B cell (primary cell): ENCODE results near the gene FALEC. TPM values are rescaled to one million over a fixed set of nuclear protein-coding genes. Genes with fewer than 3 reads are reported as not detected.

ENCODE experiments used
- ATAC-seq: fragments of 200-7000 bp; cut with Tn5 transposase; one replicate; pipeline ENCODE4 v1.10.0; 2021; ENCODE audit warnings: low read depth, mild to moderate bottlenecking, moderate number of reproducible peaks, moderate library complexity
- CTCF ChIA-PET: fragments of 350-600 bp; sonication (Branson Sonifier 250); formaldehyde crosslinking; loops from one replicate; lab custom pipeline; 2021; ENCODE audit warnings: antibody characterized with exemption, inconsistent platforms; lab: Charles Lee
- POLR2A ChIA-PET: fragments of 350-600 bp; sonication (Branson Sonifier 250); formaldehyde crosslinking; loops from one replicate; lab custom pipeline; 2021; ENCODE audit warnings: antibody characterized with exemption; lab: Charles Lee
- DNase-seq: peaks from one replicate; pipeline ENCODE4 v3.0.0; 2013
- H2AFZ ChIP-seq: 2 replicates; pipeline ENCODE4 v1.6.1; 2012; ENCODE audit warnings: mild to moderate bottlenecking, low read depth, low read length; ENCODE audit not compliant: insufficient read depth, poor library complexity, severe bottlenecking
- H3K27ac ChIP-seq, 2 donors: 1 replicate in 1 of 2; 2 replicates in 1 of 2; pipeline ENCODE4 v1.5.1; 2012 to 2013; ENCODE audit warnings: low read length in 2 of 2, mild to moderate bottlenecking in 2 of 2, moderate library complexity in 1 of 2
- H3K27me3 ChIP-seq, 4 experiments: fragments of 200-600 bp in 1 of 4; sonication (generic) in 1 of 4; replicated peaks in 1 of 4; 1 replicate in 2 of 4; 2 replicates in 2 of 4; pipeline versions ENCODE4 v1.6.1 to v1.7.0; 2013 to 2016; ENCODE audit warnings: low read length in 3 of 4, mild to moderate bottlenecking in 2 of 4, mixed read lengths in 1 of 4, moderate library complexity in 1 of 4; ENCODE audit not compliant: insufficient read depth in 4 of 4, control insufficient read depth in 3 of 4; ENCODE audit errors: control extremely low read depth in 1 of 4
- H3K36me3 ChIP-seq, 2 experiments: replicated peaks in 1 of 2; 1 replicate in 1 of 2; 2 replicates in 1 of 2; pipeline versions ENCODE4 v1.6.1 to v1.7.1; 2013; ENCODE audit warnings: low read length in 1 of 2; ENCODE audit not compliant: insufficient read depth in 2 of 2, control insufficient read depth in 1 of 2; ENCODE audit errors: control extremely low read depth in 1 of 2, extremely low read depth in 1 of 2
- H3K4me1 ChIP-seq, 2 donors: fragments of 200-600 bp in 1 of 2; sonication (generic) in 1 of 2; 1 replicate in 1 of 2; 2 replicates in 1 of 2; pipeline versions ENCODE4 v1.5.1 to v1.6.1; 2013 to 2017; ENCODE audit warnings: low read length in 2 of 2; ENCODE audit not compliant: control insufficient read depth in 2 of 2, insufficient read depth in 2 of 2
- H3K4me2 ChIP-seq: replicated peaks from 2 replicates; pipeline ENCODE3; 2012; ENCODE audit warnings: mild to moderate bottlenecking, low read depth, low read length; ENCODE audit not compliant: poor library complexity, severe bottlenecking
- H3K4me3 ChIP-seq, 5 experiments: fragments of 200-600 bp in 1 of 5; sonication (generic) in 1 of 5; 1 replicate in 3 of 5; 2 replicates in 2 of 5; pipeline versions ENCODE4 v1.5.1 to v1.7.0; 2011 to 2016; ENCODE audit warnings: low read length in 4 of 5, mild to moderate bottlenecking in 4 of 5, low read depth in 2 of 5, control low read depth in 1 of 5, moderate library complexity in 1 of 5; ENCODE audit not compliant: insufficient read depth in 1 of 5; ENCODE audit errors: control extremely low read depth in 1 of 5, extremely low read depth in 1 of 5
- H3K79me2 ChIP-seq: fragments of 200-600 bp; sonication (generic); one replicate; pipeline ENCODE4 v1.6.0; 2016; ENCODE audit warnings: low read length; ENCODE audit not compliant: control insufficient read depth, insufficient read depth
- H3K9ac ChIP-seq: fragments of 200-600 bp; sonication (generic); 2 replicates; pipeline ENCODE4 v1.6.1; 2017; ENCODE audit warnings: mild to moderate bottlenecking, low read length, moderate library complexity
- H3K9me3 ChIP-seq, 3 donors: one replicate each; pipeline versions ENCODE4 v1.6.1 to v1.7.1; 2013; ENCODE audit warnings: low read length in 2 of 3; ENCODE audit not compliant: control insufficient read depth in 2 of 3, insufficient read depth in 1 of 3; ENCODE audit errors: control extremely low read depth in 1 of 3
- H4K20me1 ChIP-seq: 2 replicates; pipeline ENCODE4 v1.6.0; 2012; ENCODE audit warnings: mild to moderate bottlenecking, low read length; ENCODE audit not compliant: insufficient read depth, control insufficient read depth, poor library complexity, severe bottlenecking
- H3K27ac Mint-ChIP-seq: one replicate; pipeline ENCODE4 v1.8.0; 2021; ENCODE audit warnings: mixed read lengths
- H3K27me3 Mint-ChIP-seq: one replicate; pipeline ENCODE4 v1.8.0; 2021; ENCODE audit warnings: mixed read lengths
- H3K4me1 Mint-ChIP-seq: one replicate; pipeline ENCODE4 v1.8.0; 2021; ENCODE audit warnings: mixed read lengths
- H3K4me3 Mint-ChIP-seq: one replicate; pipeline ENCODE4 v1.8.0; 2021; ENCODE audit warnings: mixed read lengths
- H3K9me3 Mint-ChIP-seq: one replicate; pipeline ENCODE4 v1.8.0; 2022; ENCODE audit warnings: mixed read lengths; ENCODE audit not compliant: insufficient read depth
- EZH2 ChIP-seq: IDR thresholded peaks from 2 replicates; pipeline ENCODE4 v1.6.1; 2012; ENCODE audit warnings: borderline replicate concordance, low read depth, mild to moderate bottlenecking, moderate library complexity, low read length; ENCODE audit not compliant: insufficient read depth, poor library complexity, severe bottlenecking
- WGBS: methylation state at CpG from one replicate; pipeline ENCODE4 v1.1.5; 2013; ENCODE audit warnings: missing lambda C conversion rate; ENCODE audit not compliant: insufficient coverage; 5-methylcytosine and 5-hydroxymethylcytosine counted together
- intact Hi-C: fragments of 100-400 bp; cut with micrococcal nuclease; formaldehyde crosslinking; loops from one replicate; pipeline ENCODE4 v1.10.0; 2022
- polyA plus RNA-seq: library from polyadenylated mRNA; depleted of rRNA; stranded (reverse); fragments of >200 nt; gene quantifications from 2 replicates; pipeline ENCODE4 v1.2.3, GENCODE V29; 2012
- total RNA-seq, 2 donors: library from RNA; stranded (reverse); fragments of 120-200 nt in 1 of 2; gene quantifications; 1 replicate in 1 of 2; 2 replicates in 1 of 2; pipeline versions ENCODE4 v1.2.3 to v1.2.4, GENCODE V29; 2013 to 2022
- TF ChIP-seq, protein P1 (sequence below): fragments of 200-600 bp; IDR thresholded peaks from one replicate; pipeline ENCODE4 v1.8.0; 2022; ENCODE audit warnings: antibody characterized with exemption, mild to moderate bottlenecking

Gene FALEC
- total and polyA plus RNA-seq, 2 donors (not counting 1 experiment from before 2014, with no cell fraction given) = 1.1 to 2.6 TPM

- ChIA-PET POLR2A (no interaction called here), CTCF (no interaction called here)
- Histone ChIP-seq H3K4me3 (no peak overlapping the region), H3K79me2 (no peaks in the 10 kb centered on the region), H3K27me3 (no peaks in the 10 kb centered on the region), H3K36me3 (no peaks in the 10 kb centered on the region), H2AFZ (no peak overlapping the region), H3K27ac (no peak overlapping the region), H3K4me1 (no peaks in the 10 kb centered on the region), H4K20me1 (no peaks in the 10 kb centered on the region), H3K4me2 (no peak overlapping the region), H3K9ac (no peak overlapping the region), H3K9me3 (no peaks in the 10 kb centered on the region)
- H3K4me1 Mint-ChIP-seq = no peaks in the 10 kb centered on the region
- H3K9me3 Mint-ChIP-seq = no peaks in the 10 kb centered on the region
- TF ChIP-seq EZH2 = no peak
- TF ChIP-seq, protein P1, sequence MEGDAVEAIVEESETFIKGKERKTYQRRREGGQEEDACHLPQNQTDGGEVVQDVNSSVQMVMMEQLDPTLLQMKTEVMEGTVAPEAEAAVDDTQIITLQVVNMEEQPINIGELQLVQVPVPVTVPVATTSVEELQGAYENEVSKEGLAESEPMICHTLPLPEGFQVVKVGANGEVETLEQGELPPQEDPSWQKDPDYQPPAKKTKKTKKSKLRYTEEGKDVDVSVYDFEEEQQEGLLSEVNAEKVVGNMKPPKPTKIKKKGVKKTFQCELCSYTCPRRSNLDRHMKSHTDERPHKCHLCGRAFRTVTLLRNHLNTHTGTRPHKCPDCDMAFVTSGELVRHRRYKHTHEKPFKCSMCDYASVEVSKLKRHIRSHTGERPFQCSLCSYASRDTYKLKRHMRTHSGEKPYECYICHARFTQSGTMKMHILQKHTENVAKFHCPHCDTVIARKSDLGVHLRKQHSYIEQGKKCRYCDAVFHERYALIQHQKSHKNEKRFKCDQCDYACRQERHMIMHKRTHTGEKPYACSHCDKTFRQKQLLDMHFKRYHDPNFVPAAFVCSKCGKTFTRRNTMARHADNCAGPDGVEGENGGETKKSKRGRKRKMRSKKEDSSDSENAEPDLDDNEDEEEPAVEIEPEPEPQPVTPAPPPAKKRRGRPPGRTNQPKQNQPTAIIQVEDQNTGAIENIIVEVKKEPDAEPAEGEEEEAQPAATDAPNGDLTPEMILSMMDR = no peak
- no peaks in the 10 kb centered on the region for H3K27me3 Mint-ChIP-seq
- DNase-seq (no peak), ATAC-seq (no peak)
- no peak overlapping the region for H3K27ac Mint-ChIP-seq
- 86% methylated on average over 12 of the region's 17 CpGs for WGBS
- H3K4me3 Mint-ChIP-seq = no peak overlapping the region
- intact Hi-C loops = no loop called here
These were observed 22.5 kb downstream of the FALEC start for GRCh38 chr1:150537732-150538684.
